Retinal pigment epithelial cell (primary cell): Measurements from ENCODE around the gene BCAN.

Experiments used
- DNase-seq: peaks from one replicate; pipeline ENCODE4 v3.0.0-alpha.2; 2010; ENCODE audit warnings: low read depth
- H3K4me3 ChIP-seq: 2 replicates; pipeline ENCODE4 v1.5.1; 2011; ENCODE audit warnings: mild to moderate bottlenecking, low read length, control low read depth, moderate library complexity
- CTCF ChIP-seq: conservative IDR thresholded peaks from 2 replicates; pipeline ENCODE4 v1.5.1; 2011; ENCODE audit warnings: low read depth, low read length, control low read depth, inconsistent platforms

The BCAN gene

GRCh38 chr1:156596426-156596825 lies 45.5 kb upstream of the BCAN start:
- no peak overlapping the region for H3K4me3 ChIP-seq
- TF ChIP-seq CTCF, result no peak
- DNase-seq, result no peak

GRCh38 chr1:156598125-156598524 lies 43.8 kb upstream of the BCAN start:
- DNase-seq, result no peak
- H3K4me3 ChIP-seq, result no peak overlapping the region
- no peak for TF ChIP-seq CTCF

GRCh38 chr1:156598731-156599432 lies 43.0 kb upstream of the BCAN start:
- DNase-seq, result no peak
- no peak overlapping the region for H3K4me3 ChIP-seq
- no peak for TF ChIP-seq CTCF

GRCh38 chr1:156599811-156600210 lies 42.1 kb upstream of the BCAN start:
- H3K4me3 ChIP-seq, result no peak overlapping the region
- no peak for DNase-seq
- peak; percentile 15 for TF ChIP-seq CTCF

- no peak for TF ChIP-seq CTCF
- DNase-seq, result no peak
Observed at GRCh38 chr1:156600733-156601121, 41.2 kb upstream of the BCAN start.

GRCh38 chr1:156601122-156601830 lies 40.6 kb upstream of the BCAN start, which contains the start of gene GPATCH4:
GPATCH4 (minus strand) TSS chr1:156601479.
- DNase-seq, result no peak
- no peak for TF ChIP-seq CTCF
- peak within 1 kb of the TSS; percentile 91 for H3K4me3 ChIP-seq

More at GRCh38 chr1:156600733-156601121, 41.2 kb upstream of the BCAN start:
- peak overlapping the region; percentile 91 for H3K4me3 ChIP-seq

- TF ChIP-seq CTCF, result no peak
- DNase-seq, result no peak
- H3K4me3 ChIP-seq, result peak overlapping the region; percentile 91
Observed at GRCh38 chr1:156601892-156602291, 40.0 kb upstream of the BCAN start.
